ENCODE measurements around the gene NOD1. TPM values are rescaled to one million over a fixed set of nuclear protein-coding genes. Genes with fewer than 3 reads are reported as not detected.
A peak's percentile ranks its signal among the peaks of the same experiment; 100 is the strongest.
"Not testable (repeated sequence)": the region's sequence is repeated elsewhere in the genome, so short reads cannot be mapped to it uniquely, and the experiment has no call there.

NOD1 gene
- total RNA-seq, 1 donor from 2014 or later, result 32.7 TPM

DNA sequence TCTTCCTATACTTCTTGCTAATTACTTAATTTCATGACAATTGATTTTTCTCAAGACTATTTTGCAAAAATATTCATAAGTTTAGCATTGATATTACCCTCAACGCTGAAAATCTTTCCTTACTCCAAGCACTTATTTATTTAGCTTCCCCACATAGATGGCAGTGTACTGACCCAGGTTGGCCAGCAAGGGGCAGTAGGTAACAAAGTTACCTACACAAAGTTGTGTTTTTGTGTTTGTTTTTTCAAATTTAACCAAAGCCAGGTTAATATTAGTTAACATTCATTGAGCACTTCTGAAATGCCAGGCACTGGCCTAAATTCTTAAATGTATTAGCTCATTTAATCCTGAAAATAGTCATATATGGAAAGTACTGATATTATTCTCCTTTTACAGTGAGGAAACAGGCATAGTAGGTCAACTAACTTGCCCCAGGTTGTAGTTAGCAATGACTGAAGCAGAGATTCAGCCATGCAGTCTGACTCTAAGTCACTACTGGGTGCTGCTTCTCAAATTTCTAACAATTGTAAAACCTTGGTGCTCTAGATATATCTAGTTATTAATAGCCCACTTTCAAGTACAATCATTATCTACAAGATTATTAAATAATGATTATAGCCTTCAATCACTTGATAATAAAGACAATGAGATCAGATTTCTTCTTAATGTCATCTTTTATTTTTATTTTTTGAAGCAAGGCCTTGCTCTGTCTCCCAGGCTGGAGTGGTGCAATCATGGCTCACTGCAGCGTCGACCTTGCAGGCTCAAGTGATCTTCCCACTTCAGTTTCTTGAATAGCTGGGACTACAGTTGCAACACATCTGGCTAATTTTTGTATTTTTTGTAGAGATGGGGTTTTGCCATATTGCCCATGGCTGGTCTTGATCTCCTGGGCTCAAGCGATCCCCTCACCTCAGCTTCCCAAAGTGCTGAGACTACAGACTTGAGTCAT is 31.8 kb upstream of the NOD1 start:
- Mint-ChIP-seq H3K4me1 (ENCODE audit: unreplicated experiment) (peaks cover 5% of the 10 kb centered on the region), H3K36me3 (ENCODE audit: low read depth, unreplicated experiment) (no peaks in the 10 kb centered on the region), H3K4me3 (ENCODE audit: unreplicated experiment) (no peak overlapping the region), H3K9me3 (ENCODE audit: unreplicated experiment) (no peaks in the 10 kb centered on the region), H3K27me3 (ENCODE audit: unreplicated experiment) (no peaks in the 10 kb centered on the region), H3K27ac (ENCODE audit: unreplicated experiment) (no peak overlapping the region)
- TF ChIP-seq, protein P1, sequence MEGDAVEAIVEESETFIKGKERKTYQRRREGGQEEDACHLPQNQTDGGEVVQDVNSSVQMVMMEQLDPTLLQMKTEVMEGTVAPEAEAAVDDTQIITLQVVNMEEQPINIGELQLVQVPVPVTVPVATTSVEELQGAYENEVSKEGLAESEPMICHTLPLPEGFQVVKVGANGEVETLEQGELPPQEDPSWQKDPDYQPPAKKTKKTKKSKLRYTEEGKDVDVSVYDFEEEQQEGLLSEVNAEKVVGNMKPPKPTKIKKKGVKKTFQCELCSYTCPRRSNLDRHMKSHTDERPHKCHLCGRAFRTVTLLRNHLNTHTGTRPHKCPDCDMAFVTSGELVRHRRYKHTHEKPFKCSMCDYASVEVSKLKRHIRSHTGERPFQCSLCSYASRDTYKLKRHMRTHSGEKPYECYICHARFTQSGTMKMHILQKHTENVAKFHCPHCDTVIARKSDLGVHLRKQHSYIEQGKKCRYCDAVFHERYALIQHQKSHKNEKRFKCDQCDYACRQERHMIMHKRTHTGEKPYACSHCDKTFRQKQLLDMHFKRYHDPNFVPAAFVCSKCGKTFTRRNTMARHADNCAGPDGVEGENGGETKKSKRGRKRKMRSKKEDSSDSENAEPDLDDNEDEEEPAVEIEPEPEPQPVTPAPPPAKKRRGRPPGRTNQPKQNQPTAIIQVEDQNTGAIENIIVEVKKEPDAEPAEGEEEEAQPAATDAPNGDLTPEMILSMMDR (IDR thresholded peaks at IDR 0.05; ENCODE audit: unreplicated experiment), result peak; percentile 80
- DNase-seq (ENCODE audit: low spot score), result peak; percentile 29

DNA sequence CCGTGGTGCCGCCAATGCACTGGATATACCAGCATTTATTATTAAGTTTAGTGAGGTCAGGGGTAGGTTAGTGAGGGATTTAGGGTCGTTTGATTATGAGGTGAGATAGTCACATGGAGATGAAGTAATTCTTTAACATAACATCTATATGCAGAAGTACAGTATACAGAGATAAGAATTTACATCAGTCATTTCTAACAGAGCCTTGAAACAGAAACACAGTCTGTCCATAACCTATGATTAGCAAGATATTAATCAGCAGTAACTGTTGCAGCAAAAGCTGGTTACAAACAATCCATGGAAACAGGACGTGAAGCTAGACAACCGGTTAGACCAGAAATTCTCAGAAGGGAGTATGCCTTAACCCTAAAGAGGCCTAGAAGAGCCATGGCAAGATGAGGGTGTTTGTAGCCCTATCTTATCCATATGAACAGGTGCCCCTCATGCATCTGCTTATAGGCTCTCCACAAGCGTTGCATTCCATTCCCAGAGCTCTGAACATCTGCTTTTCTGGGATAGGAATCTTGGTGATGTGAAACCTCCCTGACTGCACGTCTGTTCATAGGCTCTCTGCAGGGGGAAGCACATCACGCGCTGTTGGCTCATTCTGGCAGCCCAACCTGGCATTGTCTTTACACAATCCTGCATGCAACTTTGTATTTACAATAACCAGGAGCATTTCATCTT is 30.7 kb upstream of the NOD1 start:
- not testable (repeated sequence) for H3K27ac Mint-ChIP-seq (ENCODE audit: unreplicated experiment); H3K27me3 Mint-ChIP-seq (ENCODE audit: unreplicated experiment); H3K36me3 Mint-ChIP-seq (ENCODE audit: low read depth, unreplicated experiment); H3K4me3 Mint-ChIP-seq (ENCODE audit: unreplicated experiment); DNase-seq (ENCODE audit: low spot score); H3K9me3 Mint-ChIP-seq (ENCODE audit: unreplicated experiment)
- peaks cover 11% of the 10 kb centered on the region for H3K4me1 Mint-ChIP-seq (ENCODE audit: unreplicated experiment)

GRCh38 chr7:30507346-30507900 is 28.8 kb upstream of the NOD1 start:
- not testable (repeated sequence) for DNase-seq (ENCODE audit: low spot score); H3K9me3 Mint-ChIP-seq (ENCODE audit: unreplicated experiment); H3K36me3 Mint-ChIP-seq (ENCODE audit: low read depth, unreplicated experiment); H3K27me3 Mint-ChIP-seq (ENCODE audit: unreplicated experiment); H3K27ac Mint-ChIP-seq (ENCODE audit: unreplicated experiment)
- peaks cover 16% of the 10 kb centered on the region for H3K4me1 Mint-ChIP-seq (ENCODE audit: unreplicated experiment)
- peak overlapping the region; percentile 11 for H3K4me3 Mint-ChIP-seq (ENCODE audit: unreplicated experiment)

DNA sequence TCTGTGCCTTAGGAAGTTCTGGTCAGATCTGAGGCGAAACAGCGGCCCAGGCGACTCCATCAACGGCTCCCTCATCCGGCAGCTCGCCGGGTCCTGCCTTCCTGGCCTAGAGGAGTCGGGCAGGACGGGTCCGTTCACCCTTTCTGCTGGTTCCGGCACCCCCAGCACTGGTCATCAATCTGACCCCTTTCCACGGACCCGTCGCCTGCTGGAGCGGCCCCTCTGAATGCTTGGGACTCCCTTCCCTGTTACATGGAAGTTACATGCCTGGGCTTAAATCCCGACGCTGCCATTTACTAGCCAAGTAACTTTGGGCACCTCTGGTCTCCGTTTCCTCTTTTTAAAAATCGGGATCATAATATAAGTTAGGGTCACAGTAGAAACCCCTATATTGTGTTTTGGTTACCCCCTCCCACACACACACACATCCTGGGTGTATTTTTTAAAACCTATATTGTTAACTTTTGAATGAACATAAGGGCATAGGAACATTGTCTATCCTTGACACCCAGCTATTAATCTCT is 26.7 kb upstream of the NOD1 start:
- peaks cover 5% of the 10 kb centered on the region for H3K36me3 Mint-ChIP-seq (ENCODE audit: low read depth, unreplicated experiment)
- no peak for DNase-seq (ENCODE audit: low spot score)
- peaks cover 16% of the 10 kb centered on the region for H3K4me1 Mint-ChIP-seq (ENCODE audit: unreplicated experiment)
- H3K4me3 Mint-ChIP-seq (ENCODE audit: unreplicated experiment), result peak overlapping the region; percentile 94
- H3K27ac Mint-ChIP-seq (ENCODE audit: unreplicated experiment), result peak overlapping the region; percentile 39
- TF ChIP-seq, protein P1 (IDR thresholded peaks at IDR 0.05; ENCODE audit: unreplicated experiment), result no peak
- no peaks in the 10 kb centered on the region for H3K9me3 Mint-ChIP-seq (ENCODE audit: unreplicated experiment)
- no peaks in the 10 kb centered on the region for H3K27me3 Mint-ChIP-seq (ENCODE audit: unreplicated experiment)

GRCh38 chr7:30504301-30505173 is 26.0 kb upstream of the NOD1 start, which contains the start of gene GGCT:
Gene GGCT, minus strand, starts transcription at chr7:30504829. Its CDS starts 120 bp downstream, at chr7:30504709.
- Mint-ChIP-seq H3K9me3 (ENCODE audit: unreplicated experiment) (no peaks in the 10 kb centered on the region), H3K4me1 (ENCODE audit: unreplicated experiment) (peaks cover 14% of the 10 kb centered on the region), H3K27me3 (ENCODE audit: unreplicated experiment) (no peaks in the 10 kb centered on the region), H3K27ac (ENCODE audit: unreplicated experiment) (peak within 1 kb of the TSS; percentile 42), H3K36me3 (ENCODE audit: low read depth, unreplicated experiment) (peaks cover 5% of the 10 kb centered on the region), H3K4me3 (ENCODE audit: unreplicated experiment) (peak within 1 kb of the TSS; percentile 94)
- TF ChIP-seq, protein P1 (IDR thresholded peaks at IDR 0.05; ENCODE audit: unreplicated experiment), result no peak
- peak; percentile 94 for DNase-seq (ENCODE audit: low spot score)
